Muscle layer of duodenum (tissue), 2 donors: ENCODE measurements around the gene PTPRT.

Source experiments
- H3K27ac ChIP-seq: one replicate; pipeline ENCODE4 v1.7.0; 2013; ENCODE audit warnings: mild to moderate bottlenecking, low read length
- H3K27me3 ChIP-seq: one replicate; pipeline ENCODE4 v1.7.0; 2013; ENCODE audit warnings: low read depth, mild to moderate bottlenecking, control low read depth, low read length
- H3K36me3 ChIP-seq, 2 donors: one replicate each; pipeline ENCODE4 v1.7.0; 2013; ENCODE audit warnings: low read length in 2 of 2, control low read depth in 1 of 2, mild to moderate bottlenecking in 1 of 2; ENCODE audit not compliant: insufficient read depth in 2 of 2, control insufficient read depth in 1 of 2
- H3K4me1 ChIP-seq, 2 donors: one replicate each; pipeline ENCODE4 v1.7.0; 2013; ENCODE audit warnings: low read length in 2 of 2, mild to moderate bottlenecking in 2 of 2, control low read depth in 1 of 2, moderate library complexity in 1 of 2; ENCODE audit not compliant: insufficient read depth in 2 of 2, control insufficient read depth in 1 of 2
- H3K4me3 ChIP-seq, 2 donors: one replicate each; pipeline ENCODE4 v1.7.0; 2013; ENCODE audit warnings: low read length in 2 of 2, low read depth in 1 of 2, mild to moderate bottlenecking in 1 of 2
- H3K9me3 ChIP-seq, 2 donors: one replicate each; pipeline ENCODE4 v1.7.0; 2013; ENCODE audit warnings: low read length in 2 of 2, control low read depth in 1 of 2, mild to moderate bottlenecking in 1 of 2; ENCODE audit not compliant: control insufficient read depth in 1 of 2
- donor health status: healthy.

The PTPRT gene

GRCh38 chr20:42572320-42573016 lies 617.2 kb downstream of the PTPRT start:
- H3K4me3 ChIP-seq: no peak overlapping the region
- H3K36me3 ChIP-seq: no peaks in the 10 kb centered on the region
- H3K27ac ChIP-seq: no peak overlapping the region

GRCh38 chr20:42567409-42567808 lies 622.3 kb downstream of the PTPRT start:
- no peaks in the 10 kb centered on the region for H3K4me1 ChIP-seq
- H3K27me3 ChIP-seq: no peaks in the 10 kb centered on the region
- H3K27ac ChIP-seq: no peak overlapping the region

More at GRCh38 chr20:42572320-42573016, 617.2 kb downstream of the PTPRT start:
- H3K9me3 ChIP-seq: peaks cover 0 to 8% of the 10 kb centered on the region in 2 donors
- no peaks in the 10 kb centered on the region for H3K4me1 ChIP-seq
- no peaks in the 10 kb centered on the region for H3K27me3 ChIP-seq

GRCh38 chr20:42565235-42565995 lies 624.3 kb downstream of the PTPRT start:
- H3K27me3 ChIP-seq: no peaks in the 10 kb centered on the region
- H3K4me1 ChIP-seq: no peaks in the 10 kb centered on the region
- H3K9me3 ChIP-seq: no peaks in the 10 kb centered on the region

More at GRCh38 chr20:42567409-42567808, 622.3 kb downstream of the PTPRT start:
- no peak overlapping the region for H3K4me3 ChIP-seq
- peaks cover 0 to 8% of the 10 kb centered on the region in 2 donors for H3K9me3 ChIP-seq
- no peaks in the 10 kb centered on the region for H3K36me3 ChIP-seq

GRCh38 chr20:42559665-42560064 lies 630.0 kb downstream of the PTPRT start:
- Histone ChIP-seq H3K27ac (no peak overlapping the region), H3K36me3 (no peaks in the 10 kb centered on the region), H3K9me3 (no peaks in the 10 kb centered on the region), H3K4me3 (no peak overlapping the region), H3K27me3 (no peaks in the 10 kb centered on the region), H3K4me1 (no peaks in the 10 kb centered on the region)

More at GRCh38 chr20:42565235-42565995, 624.3 kb downstream of the PTPRT start:
- no peak overlapping the region for H3K27ac ChIP-seq
- H3K4me3 ChIP-seq: no peak overlapping the region
- no peaks in the 10 kb centered on the region for H3K36me3 ChIP-seq

GRCh38 chr20:42556575-42556974 lies 633.1 kb downstream of the PTPRT start:
- Histone ChIP-seq H3K36me3 (no peaks in the 10 kb centered on the region), H3K9me3 (no peaks in the 10 kb centered on the region), H3K27ac (no peak overlapping the region), H3K4me1 (no peaks in the 10 kb centered on the region), H3K4me3 (no peak overlapping the region), H3K27me3 (no peaks in the 10 kb centered on the region)

- H3K27me3 ChIP-seq: no peaks in the 10 kb centered on the region
- H3K4me3 ChIP-seq: no peak overlapping the region
- no peaks in the 10 kb centered on the region for H3K9me3 ChIP-seq
Measured at GRCh38 chr20:42553374-42553773, 636.3 kb downstream of the PTPRT start.

GRCh38 chr20:42549496-42549895 lies 640.2 kb downstream of the PTPRT start:
- H3K27me3 ChIP-seq: no peaks in the 10 kb centered on the region
- H3K4me3 ChIP-seq: no peak overlapping the region
- H3K4me1 ChIP-seq: no peaks in the 10 kb centered on the region
- no peak overlapping the region for H3K27ac ChIP-seq
- no peaks in the 10 kb centered on the region for H3K9me3 ChIP-seq
- H3K36me3 ChIP-seq: no peaks in the 10 kb centered on the region

More at GRCh38 chr20:42553374-42553773, 636.3 kb downstream of the PTPRT start:
- Histone ChIP-seq H3K4me1 (no peaks in the 10 kb centered on the region), H3K27ac (no peak overlapping the region), H3K36me3 (no peaks in the 10 kb centered on the region)

- Histone ChIP-seq H3K4me1 (no peaks in the 10 kb centered on the region), H3K36me3 (no peaks in the 10 kb centered on the region), H3K27me3 (no peaks in the 10 kb centered on the region), H3K4me3 (no peak overlapping the region), H3K27ac (no peak overlapping the region), H3K9me3 (no peaks in the 10 kb centered on the region)
Measured at GRCh38 chr20:42544926-42545325, 644.8 kb downstream of the PTPRT start.

GRCh38 chr20:42532831-42533230 lies 656.9 kb downstream of the PTPRT start:
- Histone ChIP-seq H3K4me1 (no peaks in the 10 kb centered on the region), H3K27ac (no peak overlapping the region), H3K4me3 (no peak overlapping the region), H3K27me3 (no peaks in the 10 kb centered on the region), H3K9me3 (no peaks in the 10 kb centered on the region), H3K36me3 (no peaks in the 10 kb centered on the region)

GRCh38 chr20:42531508-42531961 lies 658.2 kb downstream of the PTPRT start:
- H3K27ac ChIP-seq: no peak overlapping the region
- H3K36me3 ChIP-seq: no peaks in the 10 kb centered on the region
- H3K4me1 ChIP-seq: no peaks in the 10 kb centered on the region
- no peaks in the 10 kb centered on the region for H3K9me3 ChIP-seq
- H3K4me3 ChIP-seq: no peak overlapping the region
- H3K27me3 ChIP-seq: no peaks in the 10 kb centered on the region

- Histone ChIP-seq H3K27ac (no peak overlapping the region), H3K36me3 (no peaks in the 10 kb centered on the region), H3K27me3 (no peaks in the 10 kb centered on the region), H3K9me3 (no peaks in the 10 kb centered on the region), H3K4me3 (no peak overlapping the region), H3K4me1 (no peaks in the 10 kb centered on the region)
Measured at GRCh38 chr20:42530855-42531448, 658.8 kb downstream of the PTPRT start.
